Heart left ventricle (tissue), 13 donors: ENCODE results near the gene KCND3.

Experiments
- POLR2A ChIP-seq, 2 donors: fragments of 450-650 bp; IDR thresholded peaks; one replicate each; pipeline ENCODE4 v1.6.1; 2017; ENCODE audit warnings: antibody characterized with exemption in 2 of 2, mild to moderate bottlenecking in 2 of 2, moderate library complexity in 2 of 2
- TF ChIP-seq, protein P1 (sequence below), 12 donors: fragments of 200-600 bp; sonication (generic) in 4 of 12; IDR thresholded peaks; one replicate each; pipeline versions ENCODE4 v1.5.0 to v1.8.0; 2018 to 2022; ENCODE audit warnings: antibody characterized with exemption in 12 of 12, mild to moderate bottlenecking in 5 of 12
- donor health status: ischemic (EF 13 %, LVEDD 7.1; RV severe dilation, severe dysfunction).
- donor health status: DM: no; HTN: yes; CAD: no.
- donor health status: DM: no; HTN: no; CAD: no.
- donor health status: ischemic (EF 25% LVEDD 6.9; RV normal size, moderate dysfunction).
- donor health status: ischemic (EF 25% LVEDD 5.7; RV mildly dilated, moderate dysfunction).
- donor health status: ischemic (EF 35%, LVEDD 5.7; RV mildly dilated, moderate dysfunction).
- donor health status: nonischemic (EF 11% LVEDD 7.7; RV severe dilation, severe dysfunction).
- donor health status: DM: yes; HTN: yes; CAD: no.
- donor health status: PGD.
- donor health status: ischemic (EF 29% LVEDD 5.4; RV normal size, mild dysfunction).
- donor health status: nonischemic (EF 23%, LVEDD 6.1; RV moderate dilation, normal function).

DNA sequence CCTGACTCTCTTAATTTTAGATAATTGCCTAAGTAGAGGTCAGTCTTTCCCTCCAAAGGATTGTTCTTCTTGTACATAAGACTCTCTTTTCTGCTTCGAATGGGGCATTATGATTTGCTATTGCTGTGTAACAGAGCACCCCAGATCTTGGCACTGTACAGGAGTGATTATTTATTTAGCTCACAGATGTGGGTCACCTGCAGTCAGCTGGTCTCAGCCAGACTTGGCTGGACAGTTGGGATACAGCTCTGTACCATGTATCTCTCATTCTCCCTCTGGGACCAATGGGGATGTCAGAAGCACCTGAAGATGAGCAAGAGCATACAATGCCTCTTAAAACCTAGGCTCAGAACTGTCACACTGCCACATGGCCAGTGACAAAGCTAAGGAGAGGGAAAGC is 23.4 kb upstream of the KCND3 start:
- TF ChIP-seq, protein P1, sequence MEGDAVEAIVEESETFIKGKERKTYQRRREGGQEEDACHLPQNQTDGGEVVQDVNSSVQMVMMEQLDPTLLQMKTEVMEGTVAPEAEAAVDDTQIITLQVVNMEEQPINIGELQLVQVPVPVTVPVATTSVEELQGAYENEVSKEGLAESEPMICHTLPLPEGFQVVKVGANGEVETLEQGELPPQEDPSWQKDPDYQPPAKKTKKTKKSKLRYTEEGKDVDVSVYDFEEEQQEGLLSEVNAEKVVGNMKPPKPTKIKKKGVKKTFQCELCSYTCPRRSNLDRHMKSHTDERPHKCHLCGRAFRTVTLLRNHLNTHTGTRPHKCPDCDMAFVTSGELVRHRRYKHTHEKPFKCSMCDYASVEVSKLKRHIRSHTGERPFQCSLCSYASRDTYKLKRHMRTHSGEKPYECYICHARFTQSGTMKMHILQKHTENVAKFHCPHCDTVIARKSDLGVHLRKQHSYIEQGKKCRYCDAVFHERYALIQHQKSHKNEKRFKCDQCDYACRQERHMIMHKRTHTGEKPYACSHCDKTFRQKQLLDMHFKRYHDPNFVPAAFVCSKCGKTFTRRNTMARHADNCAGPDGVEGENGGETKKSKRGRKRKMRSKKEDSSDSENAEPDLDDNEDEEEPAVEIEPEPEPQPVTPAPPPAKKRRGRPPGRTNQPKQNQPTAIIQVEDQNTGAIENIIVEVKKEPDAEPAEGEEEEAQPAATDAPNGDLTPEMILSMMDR (IDR thresholded peaks at IDR 0.05): no peak
- no peak for TF ChIP-seq POLR2A (IDR thresholded peaks at IDR 0.05)
